Right cardiac atrium (tissue), 5 donors: Measurements from ENCODE around the gene GOLGA1. TPM values are rescaled to one million over a fixed set of nuclear protein-coding genes. Genes with fewer than 3 reads are reported as not detected.

Experiments
- ATAC-seq, 2 donors: fragments of 200-7000 bp; cut with Tn5 transposase; one replicate each; pipeline versions ENCODE4 v1.8.0 to v1.9.1; 2020; ENCODE audit warnings: moderate library complexity in 2 of 2, mild to moderate bottlenecking in 1 of 2
- DNase-seq, 3 donors: peaks; one replicate each; pipeline ENCODE4 v3.0.0-alpha.2; 2020
- H3K27ac ChIP-seq: one replicate; pipeline ENCODE4 v1.5.1; 2013; ENCODE audit warnings: mild to moderate bottlenecking, low read length, control low read depth, moderate library complexity
- H3K27me3 ChIP-seq: one replicate; pipeline ENCODE4 v1.6.1; 2013; ENCODE audit not compliant: control insufficient read depth, insufficient read depth
- H3K4me1 ChIP-seq: one replicate; pipeline ENCODE4 v1.6.1; 2013; ENCODE audit warnings: low read length; ENCODE audit not compliant: control insufficient read depth, insufficient read depth
- H3K4me3 ChIP-seq: one replicate; pipeline ENCODE4 v1.5.1; 2013; ENCODE audit warnings: low read length, control low read depth
- H3K9me3 ChIP-seq: one replicate; pipeline ENCODE4 v1.6.1; 2013; ENCODE audit warnings: low read length; ENCODE audit not compliant: control insufficient read depth
- WGBS: extraction: QIAGEN DNeasy Blood & Tissue Kit; methylation state at CpG from one replicate; pipeline ENCODE4 v1.1.7; 2013; 5-methylcytosine and 5-hydroxymethylcytosine counted together
- intact Hi-C, 4 donors: fragments of 100-400 bp; cut with DNase I; formaldehyde crosslinking; loops; one replicate each; pipeline versions ENCODE4 v1.11.0 to v1.14.0; 2022 to 2023
- polyA plus RNA-seq: library from polyadenylated mRNA; stranded (reverse); fragments of 200-250 nt; gene quantifications from one replicate; pipeline ENCODE4 v1.2.3, GENCODE V29; 2013
- total RNA-seq, 4 donors: library from RNA; stranded (reverse); fragmentation: NEBNext Ultra II Directional; extraction: Animal tissue kit (Norgen Biotek cat#: 25700); gene quantifications; one replicate each; pipeline ENCODE4 v1.2.1, GENCODE V29; 2021
- donor health status: healthy with polysubstance abuse.
- donor health status: DM: no; HTN: yes; CAD: no.
- donor health status: DM: no; HTN: no; CAD: no.
- donor health status: DM: no; HTN: yes; CAD: no; lungs with severe emphysema.
- donor health status: DM: yes; HTN: yes; CAD: no.

Gene GOLGA1
- total and polyA plus RNA-seq, 5 donors: 8.7 to 20.0 (median 19.1) TPM

- WGBS: 90% methylated on average over 9 of the region's 9 CpGs
- no peaks in the 10 kb centered on the region for H3K4me1 ChIP-seq
- no peak for ATAC-seq
- no peak overlapping the region for H3K27ac ChIP-seq
- no peak for DNase-seq
- intact Hi-C loops: no loop called here
- no peaks in the 10 kb centered on the region for H3K9me3 ChIP-seq
- no peak overlapping the region for H3K4me3 ChIP-seq
- no peaks in the 10 kb centered on the region for H3K27me3 ChIP-seq
Observed at GRCh38 chr9:124899845-124900244, 41.0 kb downstream of the GOLGA1 start.

- intact Hi-C loops: no loop called here
- Histone ChIP-seq H3K4me1 (no peaks in the 10 kb centered on the region), H3K4me3 (no peak overlapping the region), H3K27me3 (no peaks in the 10 kb centered on the region), H3K27ac (no peak overlapping the region), H3K9me3 (no peaks in the 10 kb centered on the region)
- WGBS: 83% methylated on average over 6 of the region's 6 CpGs
- no peak for ATAC-seq
- DNase-seq: no peak
Observed at GRCh38 chr9:124897570-124898460, 43.1 kb downstream of the GOLGA1 start.

DNA sequence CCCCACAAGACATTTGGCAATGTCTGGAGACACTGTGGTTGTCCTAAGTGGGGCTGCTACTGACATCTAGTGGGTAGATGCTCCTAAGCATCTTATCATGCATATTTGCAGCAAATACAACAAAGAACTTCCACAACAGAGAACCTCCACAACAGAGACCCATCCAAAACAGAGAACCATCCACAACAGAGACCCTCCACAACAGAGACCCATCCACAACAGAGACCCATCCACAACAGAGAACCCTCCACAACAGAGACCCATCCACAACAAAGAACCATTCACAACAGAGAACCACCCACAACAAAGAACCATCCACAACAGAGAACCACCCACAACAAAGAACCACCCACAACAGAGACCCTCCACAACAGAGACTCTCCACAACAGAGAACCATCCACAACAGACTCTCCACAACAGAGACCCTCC lies 46.1 kb downstream of the GOLGA1 start:
- intact Hi-C loops: no loop called here
- no peaks in the 10 kb centered on the region for H3K4me1 ChIP-seq
- H3K27ac ChIP-seq: no peak overlapping the region
- H3K27me3 ChIP-seq: no peaks in the 10 kb centered on the region
- H3K9me3 ChIP-seq: no peaks in the 10 kb centered on the region
- H3K4me3 ChIP-seq: no peak overlapping the region
- no peak for ATAC-seq
- no peak for DNase-seq

GRCh38 chr9:124894035-124894740 lies 46.7 kb downstream of the GOLGA1 start:
- ATAC-seq: no peak
- Histone ChIP-seq H3K27ac (no peak overlapping the region), H3K27me3 (no peaks in the 10 kb centered on the region), H3K9me3 (no peaks in the 10 kb centered on the region), H3K4me3 (no peak overlapping the region), H3K4me1 (no peaks in the 10 kb centered on the region)
- 84% methylated on average over 9 of the region's 9 CpGs for WGBS
- no peak for DNase-seq
- intact Hi-C loops: no loop called here

DNA sequence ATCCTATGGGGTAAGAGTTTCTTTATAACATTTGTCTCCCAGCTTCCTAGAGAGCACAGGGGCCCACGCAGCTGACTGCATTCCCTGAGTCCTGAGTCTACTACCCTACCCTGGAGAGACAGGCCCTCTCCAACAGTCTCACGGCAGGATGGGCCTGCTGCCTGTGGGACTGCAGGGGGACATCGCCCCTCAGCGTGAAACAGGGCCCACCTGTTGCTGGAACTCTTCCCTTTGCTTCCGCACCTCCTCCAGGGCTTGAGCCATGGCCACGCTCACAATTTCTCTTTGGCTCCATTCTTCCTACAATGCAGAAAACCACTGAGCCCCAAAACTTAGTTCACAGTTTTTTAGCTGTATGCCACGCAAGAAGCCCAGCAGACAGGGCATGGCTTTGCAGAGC lies 50.7 kb downstream of the GOLGA1 start:
- Histone ChIP-seq H3K27ac (no peak overlapping the region), H3K9me3 (no peaks in the 10 kb centered on the region), H3K4me1 (no peaks in the 10 kb centered on the region), H3K4me3 (no peak overlapping the region), H3K27me3 (no peaks in the 10 kb centered on the region)
- WGBS: 97% methylated on average over 7 of the region's 7 CpGs
- ATAC-seq (no peak), DNase-seq (no peak)
- intact Hi-C loops: no loop called here

DNA sequence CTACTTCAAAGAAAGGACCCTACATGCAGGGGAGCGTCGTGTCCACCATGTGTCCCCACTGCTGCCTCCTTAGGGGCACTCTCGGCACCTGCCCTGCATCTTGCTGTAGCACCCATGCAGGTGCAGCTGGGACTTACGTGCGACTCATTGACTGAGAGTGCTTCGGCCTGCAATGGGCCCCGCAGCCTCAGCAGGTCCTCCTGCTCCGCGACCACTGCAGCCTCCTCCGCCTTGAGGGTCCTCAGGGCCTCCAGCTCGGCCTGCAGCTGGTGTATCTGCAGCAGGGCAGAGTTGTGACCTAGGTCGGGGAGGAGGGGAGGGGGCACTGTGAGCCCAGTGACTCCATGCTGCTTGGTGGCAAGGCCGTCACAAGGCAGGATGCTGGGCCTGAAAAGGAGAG lies 51.9 kb downstream of the GOLGA1 start:
- DNase-seq: no peak
- intact Hi-C loops: no loop called here
- Histone ChIP-seq H3K27me3 (no peaks in the 10 kb centered on the region), H3K4me1 (no peaks in the 10 kb centered on the region), H3K4me3 (no peak overlapping the region), H3K27ac (no peak overlapping the region), H3K9me3 (no peaks in the 10 kb centered on the region)
- ATAC-seq: no peak
- WGBS: 95% methylated on average over 13 of the region's 13 CpGs

DNA sequence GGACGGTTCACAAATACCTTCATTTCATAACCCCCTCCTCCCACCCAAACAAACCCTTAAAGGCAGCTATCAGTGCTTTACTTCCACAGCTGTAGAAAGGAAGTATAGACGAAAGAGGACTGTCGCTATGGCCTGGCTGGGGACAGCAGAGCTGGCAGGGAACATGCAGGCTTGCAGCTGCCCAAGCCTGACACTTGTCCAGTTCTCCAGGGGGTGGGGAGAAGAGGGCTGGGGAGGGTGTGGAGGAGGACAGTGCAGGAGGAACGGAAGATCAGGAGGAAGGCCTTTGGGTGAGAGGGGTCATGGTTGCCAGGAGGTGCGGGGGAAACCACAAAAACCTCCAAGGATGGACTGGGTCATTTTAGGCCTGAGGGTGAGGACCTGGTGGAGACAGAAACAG lies 53.1 kb downstream of the GOLGA1 start:
- Histone ChIP-seq H3K4me3 (no peak overlapping the region), H3K27me3 (no peaks in the 10 kb centered on the region), H3K4me1 (no peaks in the 10 kb centered on the region), H3K9me3 (no peaks in the 10 kb centered on the region), H3K27ac (no peak overlapping the region)
- intact Hi-C loops: no loop called here
- 79% methylated on average over 5 of the region's 5 CpGs for WGBS
- ATAC-seq: no peak
- DNase-seq: no peak

- Histone ChIP-seq H3K9me3 (no peaks in the 10 kb centered on the region), H3K4me1 (no peaks in the 10 kb centered on the region), H3K4me3 (no peak overlapping the region), H3K27me3 (no peaks in the 10 kb centered on the region), H3K27ac (no peak overlapping the region)
- DNase-seq: no peak
- WGBS: 84% methylated on average over 17 of the region's 17 CpGs
- intact Hi-C loops: no loop called here
- no peak for ATAC-seq
Observed at GRCh38 chr9:124886866-124887492, 53.9 kb downstream of the GOLGA1 start.

DNA sequence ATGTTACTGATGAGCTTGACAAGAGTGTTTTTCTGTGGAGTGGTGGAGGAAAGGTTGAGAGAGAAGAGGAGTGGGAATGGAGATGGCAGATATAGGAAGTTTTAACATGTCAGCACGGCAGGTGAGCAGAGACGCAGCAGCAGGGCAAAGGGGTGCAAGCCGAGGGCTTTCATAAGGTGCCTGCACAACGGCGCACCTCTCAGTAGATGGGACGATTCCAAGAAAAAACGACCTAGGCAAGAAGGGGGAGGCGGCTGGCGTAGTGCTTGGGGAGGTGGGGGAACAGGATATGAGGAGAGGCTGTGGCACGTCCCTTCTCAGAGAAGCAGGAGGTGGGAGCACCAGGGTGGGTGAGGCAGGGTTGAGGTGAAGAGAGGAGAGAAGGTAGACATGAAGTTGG lies 54.4 kb downstream of the GOLGA1 start:
- DNase-seq (no peak), ATAC-seq (no peak)
- Histone ChIP-seq H3K4me3 (no peak overlapping the region), H3K9me3 (no peaks in the 10 kb centered on the region), H3K4me1 (no peaks in the 10 kb centered on the region), H3K27me3 (no peaks in the 10 kb centered on the region), H3K27ac (no peak overlapping the region)
- 81% methylated on average over 10 of the region's 10 CpGs for WGBS
- intact Hi-C loops: no loop called here

DNA sequence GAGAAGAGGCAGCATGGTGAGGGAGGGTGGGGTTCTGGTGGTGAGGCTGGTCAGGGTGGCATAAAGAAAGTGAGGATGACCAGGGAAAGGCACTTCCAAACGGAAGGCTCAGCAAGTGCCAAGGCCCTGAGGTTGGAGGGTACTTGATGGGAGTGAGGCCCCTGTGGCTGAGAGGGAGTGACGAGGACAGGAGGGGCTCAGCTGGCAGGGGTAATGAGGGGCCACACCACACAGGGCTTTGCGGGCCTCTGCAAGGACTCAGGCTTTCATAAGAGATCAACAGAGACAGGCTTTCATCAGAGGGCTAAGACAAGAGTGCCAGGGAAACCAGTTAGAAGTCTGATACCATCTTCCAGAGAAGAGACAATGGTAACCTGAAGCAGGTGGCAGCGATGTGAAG lies 55.3 kb downstream of the GOLGA1 start:
- Histone ChIP-seq H3K9me3 (no peaks in the 10 kb centered on the region), H3K4me3 (no peak overlapping the region), H3K27ac (no peak overlapping the region), H3K27me3 (no peaks in the 10 kb centered on the region), H3K4me1 (no peaks in the 10 kb centered on the region)
- ATAC-seq (no peak), DNase-seq (no peak)
- intact Hi-C loops: no loop called here
- WGBS: 92% methylated on average over 4 of the region's 4 CpGs

GRCh38 chr9:124884376-124884775 lies 56.5 kb downstream of the GOLGA1 start:
- Histone ChIP-seq H3K27ac (no peak overlapping the region), H3K4me3 (no peak overlapping the region), H3K27me3 (no peaks in the 10 kb centered on the region), H3K4me1 (no peaks in the 10 kb centered on the region), H3K9me3 (no peaks in the 10 kb centered on the region)
- intact Hi-C loops: no loop called here
- DNase-seq (no peak), ATAC-seq (no peak)
- WGBS: 74% methylated on average over 4 of the region's 4 CpGs
